Neutrophil (primary cell): Measurements from ENCODE around the gene CAPN11.

Experiments used
- H3K27ac ChIP-seq: fragments of 200-600 bp; sonication (generic); 2 replicates; pipeline ENCODE4 v1.5.1; 2016; ENCODE audit warnings: mild to moderate bottlenecking, moderate library complexity
- H3K27me3 ChIP-seq: fragments of 200-600 bp; sonication (generic); 2 replicates; pipeline ENCODE4 v1.6.0; 2016; ENCODE audit warnings: mild to moderate bottlenecking
- H3K36me3 ChIP-seq: fragments of 200-600 bp; sonication (generic); 2 replicates; pipeline ENCODE4 v1.5.1; 2017
- H3K4me1 ChIP-seq, 2 experiments: fragments of 200-600 bp in 1 of 2; sonication (generic) in 1 of 2; 1 replicate in 1 of 2; 2 replicates in 1 of 2; pipeline versions ENCODE4 v1.5.1 to v1.6.1; 2013 to 2016; ENCODE audit warnings: low read depth in 1 of 2, low read length in 1 of 2, mild to moderate bottlenecking in 1 of 2, moderate library complexity in 1 of 2; ENCODE audit not compliant: control insufficient read depth in 1 of 2, insufficient read depth in 1 of 2
- H3K4me3 ChIP-seq, 2 experiments: fragments of 200-600 bp in 1 of 2; sonication (generic) in 1 of 2; 1 replicate in 1 of 2; 2 replicates in 1 of 2; pipeline ENCODE4 v1.5.1; 2013 to 2016; ENCODE audit warnings: low read depth in 1 of 2, low read length in 1 of 2, mild to moderate bottlenecking in 1 of 2, moderate library complexity in 1 of 2
- H3K9me3 ChIP-seq: fragments of 200-600 bp; sonication (generic); 2 replicates; pipeline ENCODE4 v1.5.1; 2016
- TF ChIP-seq, protein P1 (sequence below): fragments of 200-600 bp; sonication (generic); IDR thresholded peaks from 2 replicates; pipeline ENCODE4 v1.5.1; 2016; ENCODE audit warnings: antibody characterized with exemption

Gene CAPN11

DNA sequence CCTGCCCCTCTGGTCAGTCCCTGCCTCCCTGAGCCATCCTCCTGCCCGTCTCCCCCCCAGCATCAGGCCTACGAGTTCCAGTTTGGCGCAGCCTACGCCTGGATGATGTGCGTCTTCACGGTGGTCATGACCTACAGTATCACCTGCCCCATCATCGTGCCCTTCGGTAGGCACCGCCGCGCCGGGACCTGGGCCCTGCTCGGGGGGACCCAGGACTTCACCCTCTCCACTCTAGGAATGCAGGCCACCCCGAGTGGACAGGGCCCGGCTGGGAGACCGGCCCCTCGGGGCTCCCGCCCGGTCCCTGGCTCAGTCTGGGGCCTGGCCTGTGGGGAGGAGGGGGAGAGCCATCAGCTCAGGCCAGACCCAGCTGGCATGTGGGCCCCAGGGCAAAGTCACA is 6.1 kb upstream of the CAPN11 start:
- Histone ChIP-seq H3K36me3 (peaks cover 51% of the 10 kb centered on the region), H3K9me3 (no peaks in the 10 kb centered on the region), H3K27me3 (peaks cover 5% of the 10 kb centered on the region), H3K4me3 (no peak overlapping the region), H3K27ac (no peak overlapping the region), H3K4me1 (peaks cover 0 to 4% of the 10 kb centered on the region in 2 experiments)
- TF ChIP-seq, protein P1, sequence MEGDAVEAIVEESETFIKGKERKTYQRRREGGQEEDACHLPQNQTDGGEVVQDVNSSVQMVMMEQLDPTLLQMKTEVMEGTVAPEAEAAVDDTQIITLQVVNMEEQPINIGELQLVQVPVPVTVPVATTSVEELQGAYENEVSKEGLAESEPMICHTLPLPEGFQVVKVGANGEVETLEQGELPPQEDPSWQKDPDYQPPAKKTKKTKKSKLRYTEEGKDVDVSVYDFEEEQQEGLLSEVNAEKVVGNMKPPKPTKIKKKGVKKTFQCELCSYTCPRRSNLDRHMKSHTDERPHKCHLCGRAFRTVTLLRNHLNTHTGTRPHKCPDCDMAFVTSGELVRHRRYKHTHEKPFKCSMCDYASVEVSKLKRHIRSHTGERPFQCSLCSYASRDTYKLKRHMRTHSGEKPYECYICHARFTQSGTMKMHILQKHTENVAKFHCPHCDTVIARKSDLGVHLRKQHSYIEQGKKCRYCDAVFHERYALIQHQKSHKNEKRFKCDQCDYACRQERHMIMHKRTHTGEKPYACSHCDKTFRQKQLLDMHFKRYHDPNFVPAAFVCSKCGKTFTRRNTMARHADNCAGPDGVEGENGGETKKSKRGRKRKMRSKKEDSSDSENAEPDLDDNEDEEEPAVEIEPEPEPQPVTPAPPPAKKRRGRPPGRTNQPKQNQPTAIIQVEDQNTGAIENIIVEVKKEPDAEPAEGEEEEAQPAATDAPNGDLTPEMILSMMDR: no peak

DNA sequence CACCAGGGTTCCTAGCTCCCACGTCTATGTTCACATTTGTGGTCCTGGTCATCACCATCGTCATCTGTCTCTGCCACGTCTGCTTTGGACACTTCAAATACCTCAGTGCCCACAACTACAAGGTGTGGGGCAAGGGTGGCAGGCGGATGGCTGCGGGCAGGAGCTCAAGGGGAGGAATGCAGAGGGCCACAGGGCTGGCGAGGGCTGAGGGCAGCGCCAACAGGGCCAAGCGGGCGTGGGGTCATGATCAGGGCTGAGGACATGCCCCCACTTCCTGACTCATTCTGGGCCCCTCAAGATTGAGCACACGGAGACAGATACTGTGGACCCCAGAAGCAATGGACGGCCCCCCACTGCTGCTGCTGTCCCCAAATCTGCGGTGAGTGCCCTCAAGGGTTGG is 4.6 kb upstream of the CAPN11 start:
- peaks cover 36% of the 10 kb centered on the region for H3K36me3 ChIP-seq
- H3K9me3 ChIP-seq: no peaks in the 10 kb centered on the region
- H3K4me1 ChIP-seq: peaks cover 0 to 4% of the 10 kb centered on the region in 2 experiments
- H3K27ac ChIP-seq: no peak overlapping the region
- H3K4me3 ChIP-seq: no peak overlapping the region
- TF ChIP-seq, protein P1: no peak
- H3K27me3 ChIP-seq: peaks cover 5% of the 10 kb centered on the region

DNA sequence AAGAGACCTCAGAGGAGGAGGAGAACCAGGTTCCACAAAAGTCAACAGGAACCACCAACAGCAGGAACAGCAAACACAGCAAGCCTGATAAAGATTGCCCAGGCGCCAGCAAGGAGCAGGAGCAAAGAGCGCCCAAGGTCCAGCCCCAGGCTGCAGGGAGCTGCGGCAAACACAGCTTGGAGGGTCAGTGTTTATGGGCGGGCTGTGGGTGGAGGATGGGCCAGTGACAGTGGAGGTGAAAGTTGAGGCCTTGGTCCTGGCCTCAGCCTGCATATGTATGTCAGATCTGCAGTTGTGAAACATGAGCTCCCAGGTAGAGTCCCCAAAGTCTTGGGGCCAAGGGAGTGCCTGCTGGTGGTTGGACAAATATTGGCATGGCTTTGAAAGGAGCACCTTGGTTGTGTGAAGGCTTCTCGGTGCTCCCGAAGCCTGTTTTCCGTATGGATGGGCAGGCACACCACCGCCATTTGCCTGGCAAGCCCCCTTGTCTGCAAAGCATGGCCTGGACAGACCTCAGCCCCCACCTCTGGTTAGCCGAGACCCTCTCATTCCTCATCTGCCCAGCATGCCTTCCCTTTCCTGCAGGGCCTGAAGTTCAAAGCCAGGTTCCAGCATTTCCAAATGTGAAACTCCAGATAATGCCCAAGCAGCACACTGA is 2.0 kb upstream of the CAPN11 start:
- H3K27ac ChIP-seq: no peak overlapping the region
- H3K4me3 ChIP-seq: no peak overlapping the region
- no peaks in the 10 kb centered on the region for H3K9me3 ChIP-seq
- H3K4me1 ChIP-seq: peaks cover 0 to 3% of the 10 kb centered on the region in 2 experiments
- peaks cover 20% of the 10 kb centered on the region for H3K36me3 ChIP-seq
- TF ChIP-seq, protein P1: no peak
- no peaks in the 10 kb centered on the region for H3K27me3 ChIP-seq

DNA sequence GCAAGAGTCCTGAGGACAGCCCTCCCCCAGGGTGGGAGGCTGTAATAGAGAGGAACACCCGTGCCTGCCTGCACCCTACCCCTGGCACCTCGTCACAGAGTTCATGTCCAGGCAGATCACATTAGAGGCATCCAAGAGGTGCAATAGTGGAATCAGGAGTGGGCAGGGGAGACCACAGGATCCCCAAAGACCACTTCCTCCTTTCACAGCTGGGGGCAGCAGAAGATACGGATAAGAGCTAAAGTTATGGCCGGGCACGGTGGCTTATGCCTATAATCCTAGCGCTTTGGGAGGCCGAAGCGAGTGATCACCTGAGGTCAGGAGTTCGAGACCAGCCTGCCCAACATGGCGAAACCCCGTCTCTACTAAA is 1.5 kb upstream of the CAPN11 start:
- H3K9me3 ChIP-seq: no peaks in the 10 kb centered on the region
- no peak overlapping the region for H3K27ac ChIP-seq
- peaks cover 20% of the 10 kb centered on the region for H3K36me3 ChIP-seq
- no peaks in the 10 kb centered on the region for H3K4me1 ChIP-seq
- H3K4me3 ChIP-seq: no peak overlapping the region
- TF ChIP-seq, protein P1: no peak
- H3K27me3 ChIP-seq: no peaks in the 10 kb centered on the region

DNA sequence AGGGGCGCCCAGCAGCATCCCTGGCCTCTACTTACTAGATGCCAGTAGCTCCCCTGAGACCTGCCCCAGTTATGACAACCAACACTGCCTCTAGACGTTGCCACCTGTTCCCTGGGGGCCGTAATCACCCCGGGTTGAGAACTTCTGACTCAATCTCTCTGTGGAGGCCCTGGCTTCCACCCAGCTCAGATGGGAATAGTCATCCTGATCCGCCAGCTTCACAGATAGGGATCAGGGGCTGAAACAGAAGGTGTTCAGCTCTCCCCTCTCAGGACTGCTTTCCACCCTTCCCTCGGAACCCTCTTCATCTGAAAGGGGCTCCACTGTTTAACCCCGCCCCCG is 3.3 kb downstream of the CAPN11 start:
- TF ChIP-seq, protein P1: no peak
- H3K4me1 ChIP-seq: no peaks in the 10 kb centered on the region
- no peaks in the 10 kb centered on the region for H3K9me3 ChIP-seq
- no peak overlapping the region for H3K4me3 ChIP-seq
- no peaks in the 10 kb centered on the region for H3K36me3 ChIP-seq
- peaks cover 7% of the 10 kb centered on the region for H3K27me3 ChIP-seq
- H3K27ac ChIP-seq: no peak overlapping the region
